T-helper 22 cell (primary cell): ENCODE data around the gene DUSP19.
"Not testable (repeated sequence)": the region's sequence is repeated elsewhere in the genome, so short reads cannot be mapped to it uniquely, and the experiment has no call there.

Source experiments
- DNase-seq: peaks from one replicate; pipeline ENCODE4 v3.0.0-alpha.2; 2020; ENCODE audit warnings: low read depth

Gene DUSP19, protein sequence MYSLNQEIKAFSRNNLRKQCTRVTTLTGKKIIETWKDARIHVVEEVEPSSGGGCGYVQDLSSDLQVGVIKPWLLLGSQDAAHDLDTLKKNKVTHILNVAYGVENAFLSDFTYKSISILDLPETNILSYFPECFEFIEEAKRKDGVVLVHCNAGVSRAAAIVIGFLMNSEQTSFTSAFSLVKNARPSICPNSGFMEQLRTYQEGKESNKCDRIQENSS

DNA sequence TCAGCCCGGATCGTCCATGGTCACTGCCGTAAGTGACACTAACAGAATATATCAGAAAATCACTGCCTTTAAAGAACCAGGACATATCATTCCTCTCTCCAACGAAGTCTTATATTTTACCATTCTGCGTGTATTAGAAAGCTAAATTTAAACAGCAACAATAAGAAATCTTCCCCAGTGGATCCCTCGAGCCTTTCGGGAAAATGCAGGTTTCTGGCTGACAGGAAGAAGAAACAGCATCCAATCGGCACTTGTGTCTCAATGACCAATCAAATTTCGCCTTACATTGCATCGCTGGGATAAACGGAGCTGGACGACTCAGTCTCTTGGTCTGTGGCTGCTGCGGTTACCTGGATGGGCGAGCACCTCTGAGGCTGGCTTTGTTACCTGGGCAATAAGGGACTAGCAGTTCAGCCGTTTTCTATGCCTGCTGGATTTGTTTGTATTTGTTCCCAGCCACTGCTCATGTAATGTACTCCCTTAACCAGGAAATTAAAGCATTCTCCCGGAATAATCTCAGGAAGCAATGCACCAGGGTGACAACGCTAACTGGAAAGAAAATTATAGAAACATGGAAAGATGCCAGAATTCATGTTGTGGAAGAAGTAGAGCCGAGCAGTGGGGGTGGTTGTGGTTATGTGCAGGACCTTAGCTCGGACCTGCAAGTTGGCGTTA lies at the start of gene DUSP19:
TSS of gene DUSP19 (plus strand) at position 284 of the 675 bp plus-strand sequence. CDS start at position 471, 187 bp downstream.
- peak; percentile 59 for DNase-seq

DNA sequence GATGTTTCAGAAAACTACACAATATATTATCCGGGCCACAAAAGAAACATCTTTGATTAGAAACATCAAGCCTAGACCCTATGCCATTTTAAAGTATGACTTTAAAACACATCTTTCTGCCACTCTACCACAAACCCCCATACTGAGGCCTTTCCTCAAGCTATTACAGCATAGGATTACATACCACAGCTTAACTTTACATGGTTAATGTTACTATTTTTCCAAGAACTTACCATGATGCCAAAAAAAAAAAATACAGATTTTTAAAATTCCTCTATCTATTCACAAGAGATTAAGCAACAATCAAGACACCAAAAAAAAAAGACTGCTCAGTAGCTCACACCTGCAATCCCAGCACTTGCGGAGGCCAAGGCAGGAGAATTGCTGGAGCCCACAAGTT lies 49.3 kb upstream of the DUSP19 start:
- DNase-seq, result no peak

DNA sequence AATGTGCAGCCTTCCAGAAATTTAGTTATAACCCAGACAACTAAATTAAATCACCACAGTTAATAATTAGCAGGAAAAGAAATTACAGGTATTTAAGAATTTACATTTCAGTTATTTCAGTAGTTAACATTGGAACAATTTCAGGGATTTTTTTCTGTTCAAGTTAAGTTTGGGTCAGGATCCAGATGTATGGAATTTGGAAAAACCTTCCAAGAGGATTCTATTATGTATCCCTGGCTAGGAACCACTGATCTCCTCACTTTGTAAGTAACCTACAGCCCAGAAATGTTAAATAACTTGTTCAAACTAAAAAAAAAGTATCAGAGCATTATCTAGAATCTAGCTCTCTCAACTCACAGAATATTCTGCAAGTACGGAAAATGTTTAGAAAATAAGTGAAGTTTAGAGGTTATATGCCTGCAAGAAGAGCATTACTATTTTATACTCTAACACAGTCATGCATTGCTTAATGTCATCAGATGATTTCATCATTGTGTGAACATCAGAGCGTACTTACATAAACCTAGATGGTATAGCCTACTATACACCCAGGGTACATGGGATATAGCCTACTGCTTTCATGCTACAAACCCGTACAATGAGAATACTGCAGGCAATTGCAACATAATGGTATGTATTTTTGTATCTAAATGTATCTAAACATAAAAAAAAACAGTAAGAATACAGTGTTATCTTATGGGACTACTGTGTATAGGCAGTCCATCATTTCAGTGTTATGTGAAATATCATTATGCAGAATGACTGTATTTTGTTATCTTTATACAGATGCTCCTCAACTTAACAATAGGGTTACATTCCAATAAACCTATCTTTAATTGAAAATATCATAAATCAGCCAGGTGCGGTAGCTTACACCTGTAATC lies 46.4 kb upstream of the DUSP19 start:
- DNase-seq, result no peak

DNA sequence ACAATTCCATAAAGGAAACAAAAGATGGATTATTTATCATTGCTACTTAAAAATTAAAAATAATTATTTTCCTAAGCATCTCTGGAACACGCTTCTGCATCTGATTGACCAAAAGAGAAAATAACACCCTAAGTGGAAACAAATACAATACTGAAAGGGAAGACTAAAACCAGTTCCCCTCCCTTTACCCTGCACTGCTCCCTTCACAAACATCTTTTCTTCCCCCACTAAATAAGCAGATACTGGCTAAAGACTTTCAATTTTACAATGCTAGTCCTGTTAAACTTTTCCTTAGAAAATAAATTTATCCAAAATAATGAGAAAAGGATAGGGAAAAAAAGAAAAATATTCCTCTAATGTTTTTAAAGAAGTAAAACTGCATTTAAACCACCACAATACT lies 44.6 kb upstream of the DUSP19 start:
- no peak for DNase-seq

DNA sequence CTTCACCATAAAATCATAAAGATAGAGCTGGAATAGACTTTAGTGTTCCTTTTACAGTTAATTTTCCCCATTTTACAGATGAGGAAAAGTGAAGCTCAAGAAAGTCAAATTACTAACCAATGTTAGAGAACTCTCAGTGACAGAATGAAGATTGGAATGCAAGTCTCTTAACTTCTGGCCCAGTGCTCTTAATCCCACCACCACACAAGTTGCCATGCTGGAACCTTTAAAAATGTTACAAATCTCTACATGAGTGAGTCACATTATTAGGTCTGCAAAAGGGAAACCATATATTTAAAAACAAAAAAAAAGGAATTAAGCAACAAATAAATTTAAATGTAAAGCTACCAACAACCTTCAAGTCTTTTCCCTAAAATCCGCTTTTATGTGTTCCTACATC lies 43.7 kb upstream of the DUSP19 start:
- DNase-seq, result no peak

DNA sequence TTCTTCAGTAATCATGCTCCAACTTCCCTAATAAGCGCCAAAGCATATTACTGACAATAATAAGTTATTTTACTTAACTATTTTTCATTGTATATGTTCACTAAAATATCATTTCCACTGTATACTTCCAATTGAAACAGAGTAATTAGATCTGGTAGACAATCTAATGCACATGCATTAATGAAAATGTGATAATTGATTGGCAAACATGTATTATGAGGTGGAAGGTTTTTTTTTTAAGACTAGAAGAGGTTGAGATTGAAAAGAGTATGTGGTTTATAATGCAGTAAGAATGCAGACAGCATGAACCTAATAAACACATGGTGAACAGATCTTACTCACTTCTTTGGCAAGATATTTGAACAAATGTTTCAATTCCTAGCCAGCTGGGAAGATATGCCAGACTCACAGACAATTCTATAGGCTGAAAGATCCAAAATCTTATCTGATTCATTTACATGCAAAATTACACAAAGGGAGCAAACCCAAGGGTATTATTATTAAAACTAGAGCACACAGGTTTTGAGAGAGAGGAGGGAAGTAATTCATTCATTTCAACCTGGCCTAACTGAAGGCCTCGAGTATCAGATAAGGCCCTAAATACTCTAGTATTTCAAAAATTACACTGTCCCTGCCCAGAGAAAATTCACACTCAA lies 43.1 kb upstream of the DUSP19 start:
- no peak for DNase-seq

DNA sequence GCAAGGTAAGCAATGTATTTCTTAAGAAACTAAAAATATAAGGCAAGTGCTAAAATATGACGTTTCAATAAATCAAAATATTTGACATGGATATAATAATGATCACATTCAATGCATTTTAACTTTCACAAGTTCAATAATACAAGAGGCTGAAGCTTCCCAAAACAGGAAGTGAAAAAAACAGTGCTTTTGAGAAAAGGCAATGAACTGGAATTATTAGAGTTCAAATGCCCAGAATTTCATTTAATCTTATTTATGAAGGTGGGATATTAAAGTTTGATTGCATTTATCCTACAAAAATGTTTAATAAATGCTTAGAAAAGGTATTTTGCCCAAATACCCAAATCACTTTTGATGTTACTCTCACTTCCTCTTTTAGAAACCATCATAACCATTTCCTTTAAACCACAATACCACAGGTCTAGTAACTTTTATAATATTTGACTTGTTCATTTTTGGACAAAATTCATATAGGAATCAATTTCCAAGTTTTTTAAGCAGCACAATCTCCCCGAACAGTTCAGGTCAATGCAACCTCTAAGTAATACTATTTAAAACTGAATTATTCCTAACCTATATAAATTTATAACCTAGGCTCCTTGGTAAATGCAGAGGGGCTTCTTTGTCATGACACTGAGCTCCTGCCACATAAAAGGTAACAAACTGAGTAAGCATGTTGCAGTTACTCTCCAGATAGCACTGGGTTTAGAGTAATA lies 42.4 kb upstream of the DUSP19 start:
- no peak for DNase-seq

DNA sequence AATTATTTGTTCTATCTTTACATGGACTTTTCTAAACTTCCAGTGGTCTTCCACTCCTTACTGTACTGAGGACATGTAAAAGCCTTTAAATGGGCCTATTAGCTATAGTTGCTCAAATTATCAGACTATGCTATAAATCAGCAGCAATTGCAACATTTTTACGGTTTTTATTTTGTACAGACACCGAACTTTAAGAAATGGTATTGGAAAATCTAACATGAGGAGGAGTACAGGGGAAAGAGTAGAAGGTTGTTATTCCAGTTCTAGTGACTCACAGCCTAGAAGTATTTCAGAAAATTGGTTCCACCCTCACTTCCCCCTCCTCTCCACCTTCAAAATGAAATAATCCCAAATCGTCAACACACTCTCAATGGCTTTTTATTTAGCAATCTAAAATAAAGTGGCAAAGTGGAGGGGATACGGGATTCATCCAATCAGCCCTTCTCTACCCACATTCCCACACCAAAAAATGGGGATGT lies 41.4 kb upstream of the DUSP19 start:
- DNase-seq, result no peak

DNA sequence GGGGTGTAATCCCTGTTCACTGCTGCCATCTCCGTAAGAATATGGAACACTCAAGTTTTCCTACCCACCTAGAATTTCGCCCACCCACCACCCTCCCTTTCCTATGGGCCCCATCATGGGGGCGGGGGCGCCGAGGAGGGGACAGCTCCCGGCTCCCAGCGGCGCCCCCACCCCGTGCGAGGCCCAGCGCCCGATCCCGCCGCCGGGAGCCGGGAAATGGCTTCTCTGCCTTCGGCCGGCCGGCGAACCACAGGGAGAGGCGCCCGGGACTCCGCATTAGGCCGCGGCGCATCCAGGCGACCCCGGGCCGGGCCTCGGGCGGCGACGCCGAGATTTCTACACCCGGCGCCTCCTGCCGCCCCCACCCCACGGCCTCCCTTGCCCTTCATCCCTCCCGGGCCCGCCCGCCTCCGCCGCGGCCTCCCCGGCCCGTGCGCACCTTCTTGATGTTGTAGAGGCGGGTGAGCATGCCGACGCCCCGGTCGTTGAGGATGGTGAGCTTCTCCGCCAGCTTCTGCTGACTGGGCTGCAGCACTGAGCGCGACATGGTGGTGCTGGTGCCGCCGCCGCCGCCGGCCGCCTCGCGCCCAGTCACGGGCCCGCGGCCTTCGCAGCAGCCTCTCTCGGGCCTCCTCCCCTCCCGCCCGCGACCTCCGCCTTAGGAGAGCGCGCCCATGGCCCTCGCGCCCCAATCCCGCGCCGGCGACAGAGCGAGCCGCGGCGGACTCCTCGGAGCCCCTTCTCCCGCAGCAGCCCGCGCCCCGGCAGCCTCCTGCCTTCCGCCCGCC lies 40.8 kb upstream of the DUSP19 start:
- peak; percentile 0 for DNase-seq

DNA sequence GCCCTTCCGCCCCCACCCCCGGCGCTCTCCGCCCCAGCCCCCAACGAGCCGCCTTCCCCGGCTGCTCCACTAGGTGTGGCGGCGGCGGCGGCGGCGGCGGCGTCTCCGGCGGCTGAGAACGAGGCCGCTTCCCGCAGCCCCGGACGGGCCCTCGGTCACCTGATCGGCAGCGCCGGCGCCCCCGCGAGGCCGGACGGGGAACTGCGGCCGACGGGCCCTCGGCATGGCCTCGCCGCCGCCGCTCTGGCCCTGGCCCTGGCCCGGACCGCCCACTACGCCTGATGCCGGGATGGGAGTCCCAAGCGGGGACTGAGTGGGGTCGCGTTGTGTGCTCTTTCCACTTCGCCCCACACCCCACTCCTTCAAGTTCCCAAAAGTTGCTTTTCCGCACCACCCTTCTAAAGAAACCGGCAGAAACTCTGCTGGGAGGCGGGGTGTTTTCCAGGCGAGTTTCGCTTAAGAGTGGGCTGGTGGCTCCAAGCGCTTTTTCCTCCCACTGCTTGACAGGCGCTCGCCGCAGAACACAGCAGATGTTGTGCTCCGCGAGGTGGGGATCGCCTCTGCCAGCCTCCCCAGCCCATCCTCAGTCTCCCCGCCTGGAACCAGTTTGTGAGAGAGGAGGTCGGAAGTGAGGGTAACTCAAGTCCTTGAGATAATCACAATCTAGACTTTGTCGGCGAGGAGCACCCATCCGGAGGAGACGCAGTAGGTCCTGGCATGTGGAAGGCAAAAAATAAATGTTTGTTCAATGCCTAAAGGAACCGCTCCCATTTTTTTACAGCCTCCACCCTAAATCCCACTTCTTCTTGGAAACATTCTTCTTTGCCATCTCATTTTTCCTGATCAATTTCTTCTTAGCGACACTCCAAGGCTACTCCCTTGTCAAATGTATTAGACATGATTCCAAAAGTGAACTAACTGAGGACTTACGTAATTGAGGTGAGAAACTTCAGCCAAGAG lies 39.9 kb upstream of the DUSP19 start, which contains the start of gene NCKAP1:
TSS of gene NCKAP1 (minus strand) at position 117 of the 960 bp plus-strand sequence. CDS start 358 bp downstream, outside the sequence.
- peak; percentile 74 for DNase-seq

DNA sequence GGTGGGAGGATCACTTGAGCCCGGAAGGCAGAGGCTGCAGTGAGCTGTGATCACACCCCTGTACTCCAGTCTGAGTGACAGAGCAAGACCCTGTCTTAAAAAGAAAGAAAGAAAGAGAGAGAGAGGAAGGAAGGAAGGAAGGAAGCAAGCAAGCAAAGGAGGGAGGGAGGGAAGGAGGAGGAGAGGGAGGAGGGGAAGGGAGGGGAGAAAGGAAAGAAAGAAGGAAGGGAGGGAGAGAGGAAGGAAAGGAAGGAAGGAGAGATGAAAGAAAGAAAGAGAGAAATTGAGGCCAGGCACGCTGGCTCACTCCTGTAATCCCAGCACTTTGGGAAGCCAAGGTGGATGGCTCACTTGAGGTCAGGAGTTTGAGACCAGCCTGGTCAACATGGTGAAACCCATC lies 37.9 kb upstream of the DUSP19 start:
- DNase-seq, result no peak

DNA sequence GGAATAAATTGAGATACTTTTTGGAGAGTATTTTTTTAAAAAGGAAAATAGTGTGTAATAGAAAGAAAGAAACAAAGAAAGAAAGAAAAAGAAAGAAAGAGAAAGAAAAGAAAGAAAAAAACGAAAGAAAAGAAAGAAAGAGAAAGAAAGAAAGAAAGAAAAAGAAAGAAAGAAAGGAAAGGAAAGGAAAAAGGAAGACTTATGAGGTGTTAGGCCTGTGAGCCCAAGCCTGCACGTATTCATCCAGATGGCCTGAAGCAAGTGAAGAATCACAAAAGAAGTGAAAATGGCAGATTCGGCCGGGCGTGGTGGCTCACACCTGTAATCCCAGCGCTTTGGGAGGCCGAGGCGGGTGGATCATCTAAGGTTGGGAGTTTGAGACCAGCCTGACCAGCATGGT lies 35.0 kb upstream of the DUSP19 start:
- not testable (repeated sequence) for DNase-seq

DNA sequence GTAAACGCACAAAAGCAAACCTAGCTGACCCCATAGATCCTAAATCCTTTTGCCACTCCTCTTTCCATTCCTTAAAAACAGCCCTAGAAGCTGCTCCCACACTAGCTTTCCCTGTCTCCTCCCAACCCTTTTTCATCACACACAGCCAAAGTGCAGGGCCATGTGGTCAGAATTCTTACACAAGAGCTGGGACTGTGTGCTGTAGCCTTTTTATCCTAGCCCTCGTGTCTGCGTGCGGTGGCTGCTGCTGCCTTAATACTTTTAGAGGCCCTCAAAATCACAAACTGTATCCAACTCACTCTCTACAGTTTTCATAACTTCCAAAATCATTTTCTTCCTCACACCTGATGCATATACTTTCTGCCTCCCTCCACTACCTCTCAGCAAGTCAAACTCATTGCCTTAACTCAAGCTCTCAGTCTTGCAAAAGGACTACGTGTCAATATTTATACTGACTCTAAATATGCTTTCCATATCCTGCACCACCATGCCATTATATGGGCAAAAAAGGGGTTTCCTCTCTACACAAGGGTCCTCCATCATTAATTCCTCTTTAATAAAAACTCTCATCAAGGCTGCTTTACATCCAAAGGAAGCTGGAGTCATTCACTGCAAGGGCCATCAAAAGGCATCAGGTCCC lies 30.9 kb upstream of the DUSP19 start:
- not testable (repeated sequence) for DNase-seq

DNA sequence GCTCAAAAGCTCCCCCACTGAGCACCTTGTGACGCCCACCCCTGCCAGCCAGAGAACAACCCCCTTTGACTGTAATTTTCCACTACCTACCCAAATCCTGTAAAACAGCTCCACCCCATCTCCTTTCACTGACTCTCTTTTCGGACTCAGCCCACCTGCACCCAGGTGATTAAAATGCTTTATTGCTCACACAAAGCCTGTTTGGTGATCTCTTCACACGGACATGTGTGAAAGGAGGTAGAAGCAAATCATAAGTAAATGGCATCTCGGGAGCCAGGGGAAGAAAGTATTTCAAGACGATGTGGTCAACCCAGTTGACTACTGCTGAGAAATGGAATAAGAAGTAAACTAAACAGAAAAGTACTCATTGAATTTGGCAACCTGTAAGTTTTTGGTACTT lies 29.1 kb upstream of the DUSP19 start:
- DNase-seq, result no peak

DNA sequence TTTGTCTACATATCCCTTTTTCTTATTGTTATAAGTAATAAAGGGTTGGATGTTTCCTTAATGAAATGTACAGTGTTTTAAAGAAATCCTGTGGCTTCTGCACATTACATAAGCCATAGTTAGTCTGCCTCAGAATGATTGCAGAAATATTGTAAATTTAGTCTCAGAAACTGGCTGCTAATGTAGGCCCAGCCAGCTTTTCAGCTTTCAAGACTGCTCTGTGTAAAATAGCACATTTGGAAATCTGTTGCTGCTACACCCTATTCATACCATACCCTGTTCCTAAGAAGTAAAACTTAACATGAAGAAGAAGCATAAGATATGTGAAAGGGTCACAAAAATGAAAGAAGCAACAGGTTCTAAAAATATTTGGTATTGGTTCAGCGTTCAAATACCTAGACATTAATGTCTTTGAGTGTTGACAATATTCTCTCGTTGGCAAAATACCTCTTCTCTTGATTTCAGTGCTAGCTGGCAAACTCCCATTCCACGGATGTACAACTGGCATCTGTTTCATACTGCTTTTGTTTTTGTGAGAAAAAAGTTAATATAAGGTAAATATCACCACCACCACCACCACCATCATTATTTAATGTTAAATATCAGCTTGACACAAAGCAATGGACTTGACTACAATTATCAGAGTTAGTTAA lies 21.1 kb upstream of the DUSP19 start:
- no peak for DNase-seq

DNA sequence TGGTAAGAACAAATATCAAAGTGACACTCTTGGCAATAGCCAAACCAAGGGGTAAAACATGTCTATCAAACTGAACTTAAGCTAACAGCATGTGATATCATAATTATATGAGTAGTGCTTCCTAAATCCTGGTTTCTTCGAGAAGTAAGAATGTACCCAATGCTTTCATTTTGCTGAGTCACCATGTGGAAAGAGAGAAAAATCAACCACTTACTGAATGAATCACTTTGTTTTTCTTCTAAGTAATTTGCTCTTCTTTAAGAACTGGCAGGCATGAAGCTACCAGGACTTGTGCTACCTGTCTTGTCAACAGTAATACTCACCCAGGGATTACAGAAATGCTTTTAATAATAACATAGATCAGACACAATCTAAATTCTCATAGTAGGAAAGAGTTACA lies 19.0 kb upstream of the DUSP19 start:
- DNase-seq, result no peak

DNA sequence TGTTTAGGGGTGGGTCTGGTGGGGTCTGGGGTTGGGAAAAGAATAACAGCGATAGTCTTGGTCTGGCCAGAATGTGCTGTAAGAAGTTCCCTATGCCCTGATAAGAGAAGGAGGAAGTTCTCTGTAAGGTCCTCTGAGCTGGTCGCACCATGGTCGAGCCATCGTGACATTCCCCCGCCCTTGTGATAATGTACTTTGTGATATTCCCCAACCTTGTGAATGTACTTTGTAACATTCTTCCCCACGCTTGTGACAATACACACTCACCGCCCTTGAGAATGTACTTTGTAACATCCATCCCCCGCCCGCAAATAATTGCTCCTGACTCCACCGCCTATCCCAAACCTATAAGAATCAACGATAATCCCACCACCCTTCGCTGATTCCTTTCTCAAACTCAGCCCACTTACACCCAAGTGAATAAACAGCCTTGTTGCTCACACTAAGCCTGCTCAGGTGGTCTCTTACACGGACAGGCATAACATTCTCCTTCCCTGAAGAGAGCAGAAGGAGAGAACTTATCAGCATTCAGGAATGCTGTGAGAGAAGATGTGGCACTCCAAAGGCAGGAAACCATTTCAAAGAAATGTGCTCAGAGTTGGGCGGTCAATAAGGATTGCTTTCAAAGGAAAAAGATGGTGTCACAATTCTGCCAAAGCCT lies 17.8 kb upstream of the DUSP19 start:
- DNase-seq, result no peak

DNA sequence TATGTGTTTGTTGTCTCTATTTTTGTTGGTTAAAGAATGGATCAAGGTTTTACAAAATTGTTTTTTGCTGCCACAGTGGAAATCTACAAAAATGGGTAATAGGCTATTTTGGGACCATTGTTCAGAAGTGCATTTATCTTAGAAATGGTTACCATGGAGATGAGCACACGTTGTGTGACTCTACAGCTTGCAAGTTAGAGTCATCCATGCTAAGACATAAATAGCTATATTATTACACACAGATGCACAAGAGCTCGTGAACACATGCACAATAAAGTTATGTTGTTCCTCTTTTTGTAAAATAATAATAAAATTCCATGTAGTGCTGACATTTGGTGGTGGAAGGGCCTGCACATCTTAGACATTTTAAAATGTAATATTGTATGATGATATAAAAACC lies 15.5 kb upstream of the DUSP19 start:
- DNase-seq, result no peak
